Heart left ventricle (tissue), 13 donors: Measurements from ENCODE around the gene IHH.

ENCODE experiments used
- CTCF ChIP-seq, 12 donors: fragments of 200-600 bp; sonication (generic) in 4 of 12; IDR thresholded peaks; one replicate each; pipeline versions ENCODE4 v1.5.0 to v1.8.0; 2018 to 2022; ENCODE audit warnings: antibody characterized with exemption in 12 of 12, mild to moderate bottlenecking in 5 of 12
- POLR2A ChIP-seq, 2 donors: fragments of 450-650 bp; IDR thresholded peaks; one replicate each; pipeline ENCODE4 v1.6.1; 2017; ENCODE audit warnings: antibody characterized with exemption in 2 of 2, mild to moderate bottlenecking in 2 of 2, moderate library complexity in 2 of 2
- donor health status: ischemic (EF 13 %, LVEDD 7.1; RV severe dilation, severe dysfunction).
- donor health status: DM: no; HTN: yes; CAD: no.
- donor health status: DM: no; HTN: no; CAD: no.
- donor health status: ischemic (EF 25% LVEDD 6.9; RV normal size, moderate dysfunction).
- donor health status: ischemic (EF 25% LVEDD 5.7; RV mildly dilated, moderate dysfunction).
- donor health status: ischemic (EF 35%, LVEDD 5.7; RV mildly dilated, moderate dysfunction).
- donor health status: nonischemic (EF 11% LVEDD 7.7; RV severe dilation, severe dysfunction).
- donor health status: DM: yes; HTN: yes; CAD: no.
- donor health status: PGD.
- donor health status: ischemic (EF 29% LVEDD 5.4; RV normal size, mild dysfunction).
- donor health status: nonischemic (EF 23%, LVEDD 6.1; RV moderate dilation, normal function).

GRCh38 chr2:219058541-219059374 lies 2.0 kb downstream of the IHH start:
- TF ChIP-seq CTCF (IDR thresholded peaks at IDR 0.05) (no peak), POLR2A (IDR thresholded peaks at IDR 0.05) (no peak)
